Astrocyte of the cerebellum (primary cell): ENCODE measurements around the gene OR2T10.
"Not testable (repeated sequence)": the region's sequence is repeated elsewhere in the genome, so short reads cannot be mapped to it uniquely, and the experiment has no call there.

Experiments used
- DNase-seq: peaks from one replicate; pipeline ENCODE4 v3.0.0-alpha.2; 2011; ENCODE audit warnings: low read depth
- H3K4me3 ChIP-seq: 2 replicates; pipeline ENCODE4 v1.5.1; 2011; ENCODE audit warnings: mild to moderate bottlenecking, low read depth, low read length, moderate library complexity
- in situ Hi-C: cut with HindIII; loops from 2 replicates; pipeline ENCODE4 v1.10.0; 2017; ENCODE audit warnings: low sequenced_read_pairs

Gene OR2T10

DNA sequence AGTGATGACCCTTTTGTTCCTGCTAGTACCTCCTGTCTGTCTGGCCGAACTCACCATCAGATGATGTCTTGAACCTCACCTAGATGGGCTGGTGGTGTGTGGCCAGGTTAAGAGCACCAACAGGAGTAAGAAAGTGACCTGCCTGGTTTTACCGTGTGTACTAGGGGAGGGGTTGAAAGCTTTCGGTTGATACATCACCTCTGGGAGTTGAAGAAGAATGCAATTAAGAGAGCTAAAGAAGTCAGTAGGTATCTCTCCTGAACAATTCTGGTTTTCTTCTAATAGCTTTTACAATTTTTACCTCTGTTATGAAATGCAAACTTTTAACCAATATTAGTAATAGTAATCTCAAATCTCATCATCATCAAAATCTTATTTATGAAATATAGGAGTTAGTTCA lies 34.8 kb downstream of the OR2T10 start, which contains the start of gene OR2T29:
Gene OR2T29, minus strand, starts transcription at position 101 of the 400 bp plus-strand sequence. CDS start 3,281 bp downstream, outside the sequence.
- in situ Hi-C loops, DNase-seq: not testable (repeated sequence)

DNA sequence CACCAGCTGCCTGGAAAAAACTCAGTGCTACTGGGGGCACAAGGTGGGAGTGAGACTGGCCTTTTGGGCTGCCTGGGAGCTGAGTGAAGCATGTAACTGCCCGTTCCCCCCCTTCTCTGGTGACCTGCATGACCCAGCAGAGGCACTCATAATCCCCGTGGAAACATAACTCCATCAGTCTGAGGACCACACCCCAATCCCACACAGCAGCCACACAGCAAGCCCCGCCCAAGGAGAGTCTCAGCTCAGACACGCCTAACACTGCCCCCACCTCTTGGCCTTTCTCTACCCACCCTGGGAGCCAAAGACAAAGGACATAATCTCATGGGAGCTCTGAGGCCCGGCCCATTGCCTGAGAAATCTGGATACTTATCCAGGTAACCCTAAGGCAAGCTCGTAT lies 46.5 kb downstream of the OR2T10 start:
- in situ Hi-C loops, DNase-seq, H3K4me3 ChIP-seq: not testable (repeated sequence)

More for the DNA sequence above, 34.8 kb downstream of the OR2T10 start, which contains the start of gene OR2T29:
- H3K4me3 ChIP-seq: not testable (repeated sequence)

DNA sequence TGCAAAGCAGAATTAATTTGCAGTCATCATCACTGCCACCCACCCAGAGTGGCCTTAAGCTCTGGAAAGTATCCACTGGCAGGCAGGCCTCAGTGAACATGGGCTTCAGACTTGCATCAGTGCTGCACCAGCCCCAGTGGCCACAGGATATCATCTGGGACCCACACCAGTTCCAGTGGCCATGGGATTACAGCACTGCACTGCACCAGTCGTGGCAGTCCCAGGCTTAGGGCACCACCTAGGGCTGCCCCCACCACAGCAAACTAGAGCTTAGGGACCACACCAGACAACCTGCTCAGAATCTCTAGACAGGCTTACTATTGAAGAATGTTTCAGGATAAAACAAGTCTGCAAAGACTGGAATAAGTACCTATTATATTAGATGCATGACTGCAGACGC lies 50.1 kb downstream of the OR2T10 start:
- in situ Hi-C loops, H3K4me3 ChIP-seq, DNase-seq: not testable (repeated sequence)
